NCI-H1105 treated with DMSO at 0.1 percent for 48 hours (cell line): Measurements from ENCODE around the gene CHST8.
A peak's percentile ranks its signal among the peaks of the same experiment; 100 is the strongest.

ENCODE experiments used
- DNase-seq: peaks from one replicate; lab custom pipeline; 2025; lab: John Stamatoyannopoulos, UW

Gene CHST8

GRCh38 chr19:33769208-33769607, 147.5 kb downstream of the CHST8 start:
- no peak for DNase-seq

- no peak for DNase-seq
Observed at GRCh38 chr19:33770107-33770506, 148.4 kb downstream of the CHST8 start.

DNA sequence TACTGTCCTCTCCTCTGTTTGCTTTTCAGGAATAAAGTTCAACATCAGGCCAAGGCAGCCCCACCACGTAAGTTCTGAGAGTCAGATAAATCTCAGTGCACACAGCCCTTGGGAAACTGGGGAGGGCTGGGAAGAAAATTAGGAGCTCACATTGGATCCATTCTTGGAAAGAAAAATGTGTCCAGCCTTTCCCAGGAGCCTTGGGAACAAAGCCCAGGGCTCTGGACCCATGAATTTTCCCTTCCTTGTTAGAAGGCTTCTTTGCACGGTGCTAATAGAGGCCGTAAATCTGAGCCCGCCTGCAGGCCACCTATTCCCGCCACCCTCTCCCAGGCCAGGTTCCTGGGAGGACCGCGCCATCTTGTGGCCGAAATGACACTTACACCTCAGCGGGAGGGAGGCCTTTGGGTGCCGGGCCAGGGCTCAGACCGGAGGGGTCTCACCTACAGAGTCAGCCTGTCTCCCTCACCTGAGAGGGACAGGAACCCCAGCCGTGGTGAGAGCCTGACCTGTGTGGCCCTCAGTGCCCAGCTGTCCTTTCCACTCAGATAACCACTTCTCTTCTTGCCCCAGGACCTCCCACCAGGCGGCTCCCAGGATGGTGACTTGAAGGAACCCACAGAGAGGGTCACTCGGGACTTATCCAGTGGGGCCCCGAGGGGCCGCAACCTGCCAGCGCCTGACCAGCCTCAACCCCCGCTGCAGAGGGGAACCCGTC, 149.8 kb downstream of the CHST8 start:
- peak; percentile 66 for DNase-seq

DNA sequence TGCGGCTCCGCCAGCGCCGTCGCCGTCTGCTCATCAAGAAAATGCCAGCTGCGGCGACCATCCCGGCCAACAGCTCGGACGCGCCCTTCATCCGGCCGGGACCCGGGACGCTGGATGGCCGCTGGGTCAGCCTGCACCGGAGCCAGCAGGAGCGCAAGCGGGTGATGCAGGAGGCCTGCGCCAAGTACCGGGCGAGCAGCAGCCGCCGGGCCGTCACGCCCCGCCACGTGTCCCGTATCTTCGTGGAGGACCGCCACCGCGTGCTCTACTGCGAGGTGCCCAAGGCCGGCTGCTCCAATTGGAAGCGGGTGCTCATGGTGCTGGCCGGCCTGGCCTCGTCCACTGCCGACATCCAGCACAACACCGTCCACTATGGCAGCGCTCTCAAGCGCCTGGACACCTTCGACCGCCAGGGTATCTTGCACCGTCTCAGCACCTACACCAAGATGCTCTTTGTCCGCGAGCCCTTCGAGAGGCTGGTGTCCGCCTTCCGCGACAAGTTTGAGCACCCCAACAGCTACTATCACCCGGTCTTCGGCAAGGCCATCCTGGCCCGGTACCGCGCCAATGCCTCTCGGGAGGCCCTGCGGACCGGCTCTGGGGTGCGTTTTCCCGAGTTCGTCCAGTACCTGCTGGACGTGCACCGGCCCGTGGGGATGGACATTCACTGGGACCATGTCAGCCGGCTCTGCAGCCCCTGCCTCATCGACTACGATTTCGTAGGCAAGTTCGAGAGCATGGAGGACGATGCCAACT, 150.5 kb downstream of the CHST8 start:
- DNase-seq = no peak

DNA sequence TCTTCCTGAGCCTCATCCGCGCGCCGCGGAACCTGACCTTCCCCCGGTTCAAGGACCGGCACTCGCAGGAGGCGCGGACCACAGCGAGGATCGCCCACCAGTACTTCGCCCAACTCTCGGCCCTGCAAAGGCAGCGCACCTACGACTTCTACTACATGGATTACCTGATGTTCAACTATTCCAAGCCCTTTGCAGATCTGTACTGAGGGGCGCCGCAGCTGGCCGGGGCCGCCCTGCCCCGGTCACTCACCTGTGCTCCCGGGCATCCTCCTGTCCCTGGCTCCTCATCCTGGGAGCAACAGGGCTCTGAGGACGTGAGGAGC, 151.1 kb downstream of the CHST8 start:
- DNase-seq = no peak

GRCh38 chr19:33773704-33774624, 152.2 kb downstream of the CHST8 start:
- no peak for DNase-seq

- no peak for DNase-seq
Observed at GRCh38 chr19:33774751-33775150, 153.0 kb downstream of the CHST8 start.

DNA sequence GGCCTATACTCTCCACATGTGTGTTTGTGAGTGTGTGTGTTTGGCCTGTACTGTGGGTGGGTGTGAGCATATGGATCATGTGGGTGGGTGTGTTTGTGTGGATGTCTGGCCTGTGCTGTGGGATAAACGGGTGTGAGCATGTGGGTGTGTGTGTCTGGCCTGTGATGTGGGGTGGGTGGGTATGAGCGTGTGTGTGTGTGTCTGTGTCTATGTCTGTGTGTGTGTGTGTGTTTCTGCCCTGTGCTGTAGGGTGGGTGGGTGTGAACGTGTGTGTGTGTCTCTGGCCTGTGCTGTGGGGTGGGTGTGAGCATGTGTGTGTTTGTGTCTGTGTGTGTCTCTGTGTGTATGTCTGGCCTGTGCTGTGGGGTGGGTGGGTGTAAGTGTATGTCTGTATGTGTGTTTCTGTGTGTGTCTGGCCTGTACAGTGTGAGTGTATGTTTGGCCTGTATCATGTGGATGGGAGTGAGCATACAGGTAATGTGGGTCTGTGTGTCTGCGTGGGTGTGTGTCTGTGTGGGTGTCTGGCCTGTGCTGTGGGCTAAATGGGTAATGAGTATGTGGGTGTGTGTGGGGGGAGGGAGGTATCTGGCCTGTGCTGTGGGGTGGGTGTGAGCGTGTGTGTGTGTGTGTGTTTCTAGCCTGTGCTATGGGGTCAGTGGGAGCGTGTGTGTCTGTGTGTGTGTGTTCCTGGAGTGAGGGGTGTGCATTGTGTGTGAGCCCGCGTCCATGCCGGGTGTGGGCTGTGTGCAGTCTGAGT, 154.2 kb downstream of the CHST8 start:
- DNase-seq = no peak

DNA sequence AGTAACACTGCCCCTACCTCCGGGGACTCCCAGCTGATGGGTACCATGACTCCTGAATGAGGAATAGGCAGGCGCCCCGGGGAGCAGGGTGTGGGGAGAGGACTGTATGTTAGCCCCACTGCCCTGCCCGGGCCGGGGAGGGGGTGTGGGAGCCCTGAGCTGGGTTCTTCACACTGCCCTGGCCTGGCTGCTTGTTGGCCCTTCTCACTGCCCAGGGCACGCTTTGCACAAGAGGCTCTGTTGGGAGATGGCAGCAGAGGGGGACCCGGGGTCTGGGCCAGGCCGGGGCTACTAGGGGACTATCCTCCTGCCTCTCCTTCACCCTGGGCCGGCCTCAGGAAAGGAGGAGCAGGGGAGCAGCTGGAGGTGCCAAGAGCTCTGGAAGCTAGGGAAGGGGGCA, 155.6 kb downstream of the CHST8 start:
- DNase-seq = no peak

GRCh38 chr19:33777753-33778088, 156.0 kb downstream of the CHST8 start:
- no peak for DNase-seq

GRCh38 chr19:33778089-33778791, 156.5 kb downstream of the CHST8 start:
- peak; percentile 71 for DNase-seq

DNA sequence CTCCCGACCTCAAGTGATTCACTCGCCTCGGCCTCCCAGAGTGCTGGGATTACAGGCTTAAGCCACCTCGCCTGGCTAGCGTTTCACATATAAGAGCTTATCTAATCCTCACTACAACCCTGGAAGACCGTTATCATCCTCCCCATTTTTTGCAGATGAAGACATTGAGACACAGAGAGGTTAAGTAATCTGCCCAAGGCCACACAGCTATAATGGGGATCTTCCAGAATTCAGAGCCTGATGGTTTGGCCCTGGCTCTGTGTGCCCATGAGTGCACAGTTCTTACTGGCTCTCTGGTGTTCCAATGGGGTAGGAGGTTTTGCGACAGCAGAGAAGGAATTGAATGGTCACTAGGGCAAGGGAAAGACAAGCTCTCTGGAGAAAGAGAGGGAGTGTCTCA, 158.1 kb downstream of the CHST8 start:
- DNase-seq = no peak

- DNase-seq = no peak
Observed at GRCh38 chr19:33780251-33780650, 158.5 kb downstream of the CHST8 start.

DNA sequence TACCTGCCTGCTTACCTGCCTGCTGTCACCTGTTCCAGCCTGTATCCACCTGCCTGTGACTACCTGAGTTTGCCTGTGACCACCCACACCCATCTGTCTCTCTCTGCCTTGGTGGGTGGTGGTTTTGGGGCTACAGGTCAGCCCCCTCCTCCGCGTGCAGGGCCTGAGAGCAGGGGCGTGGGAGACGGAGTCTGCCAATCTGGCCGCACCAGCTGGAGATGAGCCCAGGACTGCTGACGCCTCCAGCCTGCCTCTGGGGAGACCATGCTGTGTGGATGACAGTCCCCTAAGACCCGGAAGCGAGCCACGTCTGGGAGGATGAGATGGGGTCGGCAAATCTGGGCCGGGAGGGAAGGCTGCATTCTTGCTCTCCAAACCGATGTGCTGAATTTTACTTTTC, 159.0 kb downstream of the CHST8 start:
- no peak for DNase-seq

DNA sequence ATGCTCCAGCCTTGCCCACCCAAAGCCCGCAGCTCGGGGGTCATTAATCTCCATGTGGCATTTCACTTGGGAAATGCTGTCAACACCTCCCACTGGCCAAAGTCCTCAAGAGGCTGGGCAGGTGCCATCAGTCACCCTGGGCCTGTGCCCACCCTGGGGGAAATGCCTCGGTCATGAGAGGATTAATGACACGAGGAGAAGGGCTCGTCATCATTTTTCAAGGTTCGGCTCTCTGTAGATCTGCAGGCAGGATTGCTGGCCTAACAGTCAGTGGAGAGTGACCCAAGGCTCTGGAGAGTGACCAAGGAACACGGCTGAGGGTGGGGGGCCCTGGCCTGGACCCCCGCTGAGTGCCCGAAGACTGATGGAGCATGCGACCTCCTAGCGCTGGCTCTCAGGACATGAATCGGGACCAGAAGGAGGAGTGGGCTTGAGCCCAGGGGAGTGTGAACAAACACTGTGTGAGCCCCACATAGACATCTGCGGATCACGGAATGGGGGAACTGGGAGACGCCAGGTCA, 159.7 kb downstream of the CHST8 start:
- DNase-seq = no peak

GRCh38 chr19:33781996-33782395, 160.2 kb downstream of the CHST8 start:
- no peak for DNase-seq

DNA sequence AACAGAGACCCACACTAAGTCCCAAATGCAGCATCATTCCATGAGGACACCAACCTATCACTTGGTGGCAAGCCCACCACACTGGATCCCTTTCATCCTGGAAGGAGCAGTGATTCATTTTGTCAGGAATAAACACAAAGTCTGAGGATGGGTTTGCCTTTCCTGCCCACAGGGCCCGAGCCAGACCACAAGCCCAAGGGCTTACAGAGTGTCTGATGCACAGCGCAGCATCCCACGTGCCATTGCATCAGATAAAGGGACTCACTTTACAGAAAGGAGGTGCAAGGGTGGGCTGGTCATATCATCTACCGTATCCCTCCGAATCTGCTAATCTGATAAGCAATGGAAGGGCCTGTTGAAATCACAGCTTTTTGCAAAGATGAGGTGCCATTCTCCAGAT, 162.7 kb downstream of the CHST8 start:
- DNase-seq = no peak

DNA sequence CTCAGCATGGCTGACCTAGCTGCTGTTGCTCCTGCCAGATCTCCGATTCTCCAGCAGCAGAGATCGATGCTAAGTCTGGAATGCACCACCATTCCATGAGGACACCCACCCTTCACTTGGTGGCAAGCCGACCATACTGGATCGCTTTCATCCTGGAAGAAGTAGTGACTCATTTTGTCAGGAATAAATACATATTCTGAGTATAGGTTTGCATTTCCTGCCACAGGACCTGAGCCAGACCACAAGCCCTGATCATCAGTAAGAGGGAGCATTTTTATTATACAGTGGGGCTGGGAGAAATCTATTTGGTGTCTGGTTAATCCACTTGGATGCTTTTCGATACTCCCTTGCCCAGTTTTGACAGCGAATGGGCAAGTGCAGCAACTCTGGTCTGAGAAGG, 164.0 kb downstream of the CHST8 start:
- no peak for DNase-seq

DNA sequence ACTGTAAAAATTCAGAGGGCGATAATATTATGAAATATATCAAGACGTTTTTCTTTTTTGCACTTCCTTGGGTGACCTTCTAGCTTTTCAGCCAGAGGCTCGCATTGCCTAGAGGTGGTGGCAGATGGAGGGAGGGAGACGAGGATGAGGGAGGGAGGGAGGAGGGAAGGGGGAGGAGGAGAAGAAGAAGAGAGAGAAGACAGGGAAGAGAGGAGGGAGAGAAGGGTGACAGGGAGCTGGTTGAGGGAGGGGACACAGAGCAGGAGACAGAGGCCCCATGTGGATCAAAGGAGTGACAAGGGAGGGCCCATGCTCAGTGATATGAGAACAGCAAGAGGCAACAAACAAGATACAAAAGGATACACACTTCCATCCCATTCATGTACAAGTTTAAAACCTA, 166.9 kb downstream of the CHST8 start:
- DNase-seq = no peak

- DNase-seq = no peak
Observed at GRCh38 chr19:33789344-33789743, 167.6 kb downstream of the CHST8 start.

- DNase-seq = no peak
Observed at GRCh38 chr19:33794683-33795369, 173.1 kb downstream of the CHST8 start.
